Neural cell (in vitro differentiated cells): ENCODE results near the gene RNF212. TPM values are rescaled to one million over a fixed set of nuclear protein-coding genes. Genes with fewer than 3 reads are reported as not detected.

Experiments
- H2AFZ ChIP-seq: fragments of 200-600, 300-800 bp; sonication (generic), shearing (Covaris generic); 2 replicates; pipeline ENCODE4 v1.6.0; 2014; ENCODE audit warnings: low read depth, mild to moderate bottlenecking, antibody characterized with exemption, low read length, moderate library complexity
- H3F3A ChIP-seq: fragments of 200-600 bp; shearing (Covaris generic); 2 replicates; pipeline ENCODE4 v1.6.1; 2016; ENCODE audit warnings: mild to moderate bottlenecking, moderate library complexity, mixed read lengths, antibody characterized with exemption, low read length; ENCODE audit not compliant: insufficient read depth, poor library complexity, severe bottlenecking
- H3K27ac ChIP-seq: fragments of 200-600, 300-800 bp; sonication (generic), shearing (Covaris generic); 2 replicates; pipeline ENCODE4 v1.5.1; 2014; ENCODE audit warnings: mild to moderate bottlenecking, low read length, moderate library complexity
- H3K27me3 ChIP-seq: fragments of 300-800, 200-600 bp; sonication (generic), shearing (Covaris generic); 2 replicates; pipeline ENCODE4 v1.6.0; 2014; ENCODE audit warnings: mild to moderate bottlenecking, low read depth, low read length, moderate library complexity; ENCODE audit not compliant: insufficient read depth
- H3K36me3 ChIP-seq: fragments of 300-800, 200-600 bp; sonication (generic), shearing (Covaris generic); 2 replicates; pipeline ENCODE4 v1.5.1; 2014; ENCODE audit warnings: mild to moderate bottlenecking, antibody characterized with exemption, low read length, moderate library complexity; ENCODE audit not compliant: insufficient read depth
- H3K4me2 ChIP-seq: fragments of 300-800, 200-600 bp; sonication (generic), shearing (Covaris generic); 2 replicates; pipeline ENCODE4 v1.6.0; 2014; ENCODE audit warnings: mild to moderate bottlenecking, low read length
- H3K4me3 ChIP-seq: fragments of 300-800, 200-600 bp; sonication (generic), shearing (Covaris generic); 2 replicates; pipeline ENCODE4 v1.5.1; 2014; ENCODE audit warnings: mild to moderate bottlenecking, low read length, moderate library complexity
- H3K79me2 ChIP-seq: fragments of 200-600 bp; shearing (Covaris generic); replicated peaks from 2 replicates; pipeline ENCODE4 v1.6.0; 2014; ENCODE audit warnings: mild to moderate bottlenecking, low read length, moderate library complexity; ENCODE audit not compliant: insufficient read depth
- H3K9ac ChIP-seq: fragments of 300-800, 200-600 bp; sonication (generic), shearing (Covaris generic); 2 replicates; pipeline ENCODE4 v1.6.1; 2016; ENCODE audit warnings: mild to moderate bottlenecking, low read length, mixed read lengths
- H3K9me2 ChIP-seq: fragments of 200-600 bp; shearing (Covaris generic); 2 replicates; pipeline ENCODE4 v1.6.1; 2016; ENCODE audit warnings: mild to moderate bottlenecking, low read length, mixed read lengths; ENCODE audit not compliant: insufficient read depth
- H3K9me3 ChIP-seq: fragments of 200-600, 300-800 bp; sonication (generic), shearing (Covaris generic); 2 replicates; pipeline ENCODE4 v1.6.1; 2016; ENCODE audit warnings: mild to moderate bottlenecking, mixed run types, low read length, moderate library complexity, mixed read lengths
- H4K20me1 ChIP-seq: fragments of 200-600 bp; shearing (Covaris generic); 2 replicates; pipeline ENCODE4 v1.6.1; 2016; ENCODE audit warnings: mild to moderate bottlenecking, mixed run types; ENCODE audit not compliant: insufficient read depth
- EP300 ChIP-seq: fragments of 450-650 bp; conservative IDR thresholded peaks from 2 replicates; pipeline ENCODE4 v1.6.1; 2014; ENCODE audit warnings: antibody characterized with exemption, mild to moderate bottlenecking, moderate library complexity; ENCODE audit not compliant: poor library complexity, severe bottlenecking
- EZH2 ChIP-seq: fragments of 200-600, 300-800 bp; shearing (Covaris generic), sonication (generic); IDR thresholded peaks from 2 replicates; pipeline ENCODE4 v1.6.1; 2014; ENCODE audit warnings: antibody characterized with exemption, low read length, borderline replicate concordance, mild to moderate bottlenecking; ENCODE audit not compliant: insufficient read depth, poor library complexity, severe bottlenecking
- MXI1 ChIP-seq: fragments of 450-650 bp; conservative IDR thresholded peaks from 2 replicates; pipeline ENCODE4 v1.6.1; 2014; ENCODE audit warnings: antibody characterized with exemption, mild to moderate bottlenecking; ENCODE audit not compliant: poor library complexity, severe bottlenecking
- POLR2AphosphoS5 ChIP-seq: IDR thresholded peaks from 2 replicates; pipeline ENCODE4 v1.6.1; 2012
- RAD21 ChIP-seq: fragments of 450-650 bp; conservative IDR thresholded peaks from 2 replicates; pipeline ENCODE4 v1.6.1; 2014; ENCODE audit warnings: antibody characterized with exemption, mild to moderate bottlenecking, moderate library complexity
- SMC3 ChIP-seq: fragments of 450-650 bp; conservative IDR thresholded peaks from 2 replicates; pipeline ENCODE4 v1.6.1; 2014; ENCODE audit warnings: antibody characterized with exemption, mild to moderate bottlenecking, moderate library complexity; ENCODE audit not compliant: poor library complexity
- TAF1 ChIP-seq: IDR thresholded peaks from 2 replicates; pipeline ENCODE4 v1.6.1; 2012; ENCODE audit warnings: low read depth
- polyA plus RNA-seq: library from polyadenylated mRNA; depleted of rRNA; stranded (reverse); fragments of >200 nt; gene quantifications from 2 replicates; pipeline ENCODE4 v1.2.3, GENCODE V29; 2014
- TF ChIP-seq, protein P1 (sequence below): IDR thresholded peaks from 2 replicates; pipeline ENCODE4 v1.6.1; 2012; ENCODE audit warnings: borderline replicate concordance
- TF ChIP-seq, protein P2 (sequence below): fragments of 450-650 bp; IDR thresholded peaks from 2 replicates; pipeline ENCODE4 v1.5.1; 2014; ENCODE audit warnings: antibody characterized with exemption, mild to moderate bottlenecking, moderate library complexity; ENCODE audit not compliant: poor library complexity, severe bottlenecking

The RNF212 gene
- polyA plus RNA-seq, 1 donor from 2014 or later, result 1.5 TPM

GRCh38 chr4:1045193-1045594, 68.2 kb downstream of the RNF212 start:
- Histone ChIP-seq H3K4me2 (no peak overlapping the region), H3K9ac (no peak overlapping the region)

DNA sequence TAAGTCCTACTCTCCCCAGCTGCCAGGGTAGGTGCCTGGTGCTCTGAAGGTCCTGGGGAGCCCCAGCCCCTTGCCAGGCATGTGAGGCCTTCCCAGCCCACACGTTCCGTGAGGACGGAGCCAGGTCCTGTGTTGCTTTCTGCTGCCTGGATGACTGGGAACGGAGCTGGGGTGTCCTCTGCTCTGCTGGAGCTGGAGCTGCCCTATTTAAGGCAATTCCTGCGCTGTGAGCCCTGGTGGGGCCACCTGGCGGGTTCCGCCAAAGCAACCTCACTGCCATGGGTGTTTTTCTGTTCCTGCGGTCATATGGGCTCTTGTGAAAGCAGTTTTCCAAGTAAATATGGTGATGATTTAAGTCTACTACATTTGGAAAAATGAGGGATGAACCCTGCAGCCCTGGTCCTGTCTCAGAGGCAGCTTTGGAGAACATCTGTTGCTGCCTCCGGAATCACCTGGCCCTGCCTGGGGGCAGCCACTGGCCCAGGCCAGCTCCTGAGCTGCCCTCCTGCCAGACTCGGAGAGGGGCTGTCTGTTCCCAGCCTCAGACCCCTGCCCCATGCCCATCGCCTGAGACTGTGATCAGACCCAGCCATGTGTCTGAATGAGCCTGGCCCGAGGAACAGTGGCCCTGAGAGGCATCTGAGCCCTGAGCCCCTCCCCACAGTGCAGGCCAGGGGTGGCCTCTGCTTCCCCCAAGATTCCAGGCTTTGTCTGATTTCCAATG, 68.7 kb downstream of the RNF212 start:
- no peak overlapping the region for H3K27ac ChIP-seq
- H3K79me2 ChIP-seq, result no peaks in the 10 kb centered on the region
- no peaks in the 10 kb centered on the region for H3F3A ChIP-seq
- no peaks in the 10 kb centered on the region for H4K20me1 ChIP-seq
- no peak overlapping the region for H3K4me2 ChIP-seq
- no peaks in the 10 kb centered on the region for H3K27me3 ChIP-seq
- H3K4me3 ChIP-seq, result no peak overlapping the region
- no peaks in the 10 kb centered on the region for H3K9me3 ChIP-seq
- H3K9me2 ChIP-seq, result no peaks in the 10 kb centered on the region
- H3K36me3 ChIP-seq, result no peaks in the 10 kb centered on the region
- no peak overlapping the region for H2AFZ ChIP-seq
- H3K9ac ChIP-seq, result no peak overlapping the region
- no peak for TF ChIP-seq POLR2AphosphoS5
- TF ChIP-seq SMC3, result no peak
- TF ChIP-seq RAD21, result no peak
- TF ChIP-seq, protein P1, sequence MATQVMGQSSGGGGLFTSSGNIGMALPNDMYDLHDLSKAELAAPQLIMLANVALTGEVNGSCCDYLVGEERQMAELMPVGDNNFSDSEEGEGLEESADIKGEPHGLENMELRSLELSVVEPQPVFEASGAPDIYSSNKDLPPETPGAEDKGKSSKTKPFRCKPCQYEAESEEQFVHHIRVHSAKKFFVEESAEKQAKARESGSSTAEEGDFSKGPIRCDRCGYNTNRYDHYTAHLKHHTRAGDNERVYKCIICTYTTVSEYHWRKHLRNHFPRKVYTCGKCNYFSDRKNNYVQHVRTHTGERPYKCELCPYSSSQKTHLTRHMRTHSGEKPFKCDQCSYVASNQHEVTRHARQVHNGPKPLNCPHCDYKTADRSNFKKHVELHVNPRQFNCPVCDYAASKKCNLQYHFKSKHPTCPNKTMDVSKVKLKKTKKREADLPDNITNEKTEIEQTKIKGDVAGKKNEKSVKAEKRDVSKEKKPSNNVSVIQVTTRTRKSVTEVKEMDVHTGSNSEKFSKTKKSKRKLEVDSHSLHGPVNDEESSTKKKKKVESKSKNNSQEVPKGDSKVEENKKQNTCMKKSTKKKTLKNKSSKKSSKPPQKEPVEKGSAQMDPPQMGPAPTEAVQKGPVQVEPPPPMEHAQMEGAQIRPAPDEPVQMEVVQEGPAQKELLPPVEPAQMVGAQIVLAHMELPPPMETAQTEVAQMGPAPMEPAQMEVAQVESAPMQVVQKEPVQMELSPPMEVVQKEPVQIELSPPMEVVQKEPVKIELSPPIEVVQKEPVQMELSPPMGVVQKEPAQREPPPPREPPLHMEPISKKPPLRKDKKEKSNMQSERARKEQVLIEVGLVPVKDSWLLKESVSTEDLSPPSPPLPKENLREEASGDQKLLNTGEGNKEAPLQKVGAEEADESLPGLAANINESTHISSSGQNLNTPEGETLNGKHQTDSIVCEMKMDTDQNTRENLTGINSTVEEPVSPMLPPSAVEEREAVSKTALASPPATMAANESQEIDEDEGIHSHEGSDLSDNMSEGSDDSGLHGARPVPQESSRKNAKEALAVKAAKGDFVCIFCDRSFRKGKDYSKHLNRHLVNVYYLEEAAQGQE, result no peak
- TF ChIP-seq MXI1, result no peak
- no peak for TF ChIP-seq EP300
- no peak for TF ChIP-seq EZH2
- no peak for TF ChIP-seq TAF1
- TF ChIP-seq, protein P2, sequence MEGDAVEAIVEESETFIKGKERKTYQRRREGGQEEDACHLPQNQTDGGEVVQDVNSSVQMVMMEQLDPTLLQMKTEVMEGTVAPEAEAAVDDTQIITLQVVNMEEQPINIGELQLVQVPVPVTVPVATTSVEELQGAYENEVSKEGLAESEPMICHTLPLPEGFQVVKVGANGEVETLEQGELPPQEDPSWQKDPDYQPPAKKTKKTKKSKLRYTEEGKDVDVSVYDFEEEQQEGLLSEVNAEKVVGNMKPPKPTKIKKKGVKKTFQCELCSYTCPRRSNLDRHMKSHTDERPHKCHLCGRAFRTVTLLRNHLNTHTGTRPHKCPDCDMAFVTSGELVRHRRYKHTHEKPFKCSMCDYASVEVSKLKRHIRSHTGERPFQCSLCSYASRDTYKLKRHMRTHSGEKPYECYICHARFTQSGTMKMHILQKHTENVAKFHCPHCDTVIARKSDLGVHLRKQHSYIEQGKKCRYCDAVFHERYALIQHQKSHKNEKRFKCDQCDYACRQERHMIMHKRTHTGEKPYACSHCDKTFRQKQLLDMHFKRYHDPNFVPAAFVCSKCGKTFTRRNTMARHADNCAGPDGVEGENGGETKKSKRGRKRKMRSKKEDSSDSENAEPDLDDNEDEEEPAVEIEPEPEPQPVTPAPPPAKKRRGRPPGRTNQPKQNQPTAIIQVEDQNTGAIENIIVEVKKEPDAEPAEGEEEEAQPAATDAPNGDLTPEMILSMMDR, result no peak

More at GRCh38 chr4:1045193-1045594, 68.2 kb downstream of the RNF212 start:
- Histone ChIP-seq H3K27ac (no peak overlapping the region), H4K20me1 (no peaks in the 10 kb centered on the region), H2AFZ (no peak overlapping the region), H3K4me3 (no peak overlapping the region), H3K27me3 (no peaks in the 10 kb centered on the region), H3F3A (no peaks in the 10 kb centered on the region), H3K79me2 (no peaks in the 10 kb centered on the region), H3K36me3 (no peaks in the 10 kb centered on the region), H3K9me3 (no peaks in the 10 kb centered on the region), H3K9me2 (no peaks in the 10 kb centered on the region)
- TF ChIP-seq EP300 (no peak), EZH2 (no peak), TAF1 (no peak), SMC3 (no peak), MXI1 (no peak), RAD21 (no peak), POLR2AphosphoS5 (no peak)
- TF ChIP-seq, protein P1, result no peak
- TF ChIP-seq, protein P2, result no peak
